Right forelimb (tissue), 1 donor: ENCODE results near the gene ACVRL1.

Experiments used
- DNase-seq: peaks from one replicate; pipeline ENCODE4 v3.0.0-alpha.2; 2018

Gene ACVRL1

DNA sequence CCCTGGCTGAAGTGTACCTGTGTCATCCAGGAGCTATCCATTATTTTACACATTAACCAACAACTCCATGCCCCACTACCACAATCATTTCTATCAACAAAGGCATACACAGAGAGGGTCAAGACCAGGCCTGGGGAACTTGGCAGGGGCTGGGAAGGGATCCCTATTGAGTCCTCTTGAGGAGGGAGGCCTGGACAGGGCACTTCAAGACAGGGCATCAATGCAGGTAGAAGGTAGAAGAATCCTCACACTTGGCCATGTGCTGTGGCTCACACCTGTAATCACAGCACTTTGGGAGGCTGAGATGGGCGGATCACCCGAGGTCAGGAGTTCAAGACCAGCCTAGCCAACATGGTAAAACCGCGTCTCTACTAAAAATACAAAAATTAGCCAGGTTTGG lies 32.8 kb upstream of the ACVRL1 start:
- no peak for DNase-seq

DNA sequence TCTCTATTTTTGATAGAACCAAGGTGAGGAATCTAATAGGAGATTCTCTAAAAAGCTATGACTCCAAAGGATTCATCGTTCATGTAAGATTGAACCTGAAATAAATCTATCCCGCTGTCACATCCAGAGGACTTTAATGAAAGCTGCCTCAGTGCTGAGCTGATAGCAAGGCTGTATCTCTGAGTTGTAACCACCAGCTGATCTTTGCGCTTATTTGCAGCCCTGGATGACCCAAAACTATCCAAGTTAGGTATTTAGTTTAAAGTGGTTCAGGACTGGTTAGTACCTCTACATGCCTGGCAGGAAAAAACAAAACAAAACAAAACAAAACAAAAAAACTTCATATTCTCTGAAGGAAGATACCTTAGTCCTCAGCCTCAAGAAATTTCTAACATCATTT lies 28.2 kb upstream of the ACVRL1 start:
- DNase-seq = no peak

GRCh38 chr12:51883295-51883694 lies 24.0 kb upstream of the ACVRL1 start:
- DNase-seq = no peak

- no peak for DNase-seq
Measured at GRCh38 chr12:51883998-51884675, 23.2 kb upstream of the ACVRL1 start.

DNA sequence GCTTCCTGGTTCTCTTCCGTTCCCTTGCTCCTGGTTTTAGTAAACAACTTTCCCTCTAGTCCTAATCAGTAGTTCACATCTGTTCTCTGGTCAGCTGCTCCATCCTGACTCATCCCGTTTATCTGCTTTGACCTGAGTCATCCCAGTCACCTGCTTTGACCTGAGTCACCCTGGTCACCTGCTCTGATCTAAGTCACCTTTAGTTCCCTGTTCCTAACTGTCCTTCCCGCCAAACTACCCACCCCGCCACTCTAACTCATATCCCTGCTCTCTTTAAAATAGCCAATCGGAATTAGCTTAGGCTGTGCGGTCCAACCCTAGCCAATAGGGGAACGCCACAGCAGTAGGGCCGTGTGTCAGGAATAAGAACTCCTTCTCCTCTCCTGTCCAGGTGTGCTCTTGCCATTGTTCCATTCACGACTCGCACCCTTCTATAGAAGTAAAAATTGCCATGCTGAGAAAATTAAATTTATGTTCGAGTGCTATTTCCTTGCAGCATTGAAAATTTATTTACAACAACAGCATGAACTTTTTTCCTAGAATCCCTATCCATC lies 22.6 kb upstream of the ACVRL1 start:
- no peak for DNase-seq

- DNase-seq = peak; percentile 24
Measured at GRCh38 chr12:51885294-51886020, 21.8 kb upstream of the ACVRL1 start.

DNA sequence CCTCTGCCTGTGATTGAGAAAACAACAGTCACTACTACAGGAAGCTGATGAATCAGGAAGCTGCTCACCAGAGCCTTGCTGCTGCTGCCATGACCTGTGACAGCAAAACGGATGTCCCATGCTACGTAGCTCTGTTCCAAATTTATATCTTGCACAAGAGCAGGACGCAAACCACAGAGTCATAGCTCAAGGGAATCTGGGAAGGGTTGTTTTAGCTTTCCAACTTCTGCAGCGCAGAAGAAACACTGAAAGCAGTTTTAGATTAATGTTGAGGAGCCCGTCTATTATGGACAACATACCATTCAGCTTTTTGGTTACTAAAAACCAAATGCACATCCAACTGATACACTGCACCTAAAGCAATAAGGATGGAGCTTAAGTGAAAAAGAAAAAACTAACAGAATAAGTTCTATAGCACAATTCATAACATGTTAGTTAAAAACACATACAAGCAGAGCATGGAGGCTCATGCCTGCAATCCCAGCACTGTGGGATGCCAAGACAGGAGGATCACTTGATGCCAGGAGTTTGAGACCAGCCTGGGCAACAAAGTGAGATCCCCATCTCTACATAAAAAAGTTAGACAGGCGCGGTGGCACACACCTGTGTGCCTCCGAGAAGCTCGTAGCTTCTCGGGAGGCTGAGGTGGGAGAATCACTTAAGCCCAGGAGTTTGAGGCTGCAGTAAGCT lies 21.1 kb upstream of the ACVRL1 start:
- DNase-seq = peak; percentile 45

- peak; percentile 56 for DNase-seq
Measured at GRCh38 chr12:51887476-51888315, 19.6 kb upstream of the ACVRL1 start, which contains the start of gene ANKRD33. Gene ANKRD33 (plus strand): TSS chr12:51888103. CDS start chr12:51888187, 84 bp downstream.

- no peak for DNase-seq
Measured at GRCh38 chr12:51888316-51889215, 18.7 kb upstream of the ACVRL1 start.

DNA sequence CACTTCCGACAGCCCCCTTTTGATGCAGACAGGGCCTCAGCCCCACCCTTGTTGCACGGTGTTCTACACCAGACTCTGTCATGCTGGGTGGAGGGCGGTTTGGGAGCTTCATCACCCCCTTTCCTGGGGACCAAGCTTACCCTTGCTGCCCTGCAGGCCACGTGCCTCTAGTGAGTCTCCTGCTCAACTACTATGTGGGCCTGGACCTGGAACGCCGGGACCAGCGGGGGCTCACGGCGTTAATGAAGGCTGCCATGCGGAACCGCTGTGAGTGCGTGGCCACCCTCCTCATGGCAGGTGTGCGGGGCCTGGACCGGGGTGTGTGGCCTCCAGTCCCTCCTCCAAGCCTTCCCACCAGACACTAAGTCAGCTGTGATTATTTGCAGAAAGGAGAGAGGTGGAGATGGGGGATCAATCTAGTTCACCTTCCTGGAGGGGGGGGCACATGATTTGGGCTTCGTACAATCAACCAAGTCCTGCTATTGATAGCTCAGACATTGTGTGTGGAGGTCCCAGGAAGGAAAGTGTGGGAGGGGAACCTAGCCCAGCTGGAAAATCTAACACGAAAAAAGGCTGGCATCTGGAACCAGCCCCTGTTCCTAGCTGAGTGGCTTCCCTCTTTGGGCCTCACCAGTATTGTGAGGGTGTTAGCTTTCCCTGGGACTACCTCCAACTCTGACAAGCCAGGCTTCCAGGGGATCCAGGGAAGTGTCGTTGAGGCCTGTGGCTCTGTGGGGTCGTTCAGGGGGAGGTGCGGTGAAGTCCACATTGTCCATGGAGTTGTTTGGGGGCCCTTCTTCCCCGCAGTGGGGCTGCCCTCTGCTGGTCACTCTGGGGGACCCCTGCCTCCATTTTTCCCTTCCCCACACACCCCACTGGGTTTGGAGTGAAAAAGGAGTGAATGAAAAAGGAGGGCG lies 17.8 kb upstream of the ACVRL1 start:
- DNase-seq = peak; percentile 54

- peak; percentile 12 for DNase-seq
Measured at GRCh38 chr12:51890133-51890464, 17.2 kb upstream of the ACVRL1 start.

DNA sequence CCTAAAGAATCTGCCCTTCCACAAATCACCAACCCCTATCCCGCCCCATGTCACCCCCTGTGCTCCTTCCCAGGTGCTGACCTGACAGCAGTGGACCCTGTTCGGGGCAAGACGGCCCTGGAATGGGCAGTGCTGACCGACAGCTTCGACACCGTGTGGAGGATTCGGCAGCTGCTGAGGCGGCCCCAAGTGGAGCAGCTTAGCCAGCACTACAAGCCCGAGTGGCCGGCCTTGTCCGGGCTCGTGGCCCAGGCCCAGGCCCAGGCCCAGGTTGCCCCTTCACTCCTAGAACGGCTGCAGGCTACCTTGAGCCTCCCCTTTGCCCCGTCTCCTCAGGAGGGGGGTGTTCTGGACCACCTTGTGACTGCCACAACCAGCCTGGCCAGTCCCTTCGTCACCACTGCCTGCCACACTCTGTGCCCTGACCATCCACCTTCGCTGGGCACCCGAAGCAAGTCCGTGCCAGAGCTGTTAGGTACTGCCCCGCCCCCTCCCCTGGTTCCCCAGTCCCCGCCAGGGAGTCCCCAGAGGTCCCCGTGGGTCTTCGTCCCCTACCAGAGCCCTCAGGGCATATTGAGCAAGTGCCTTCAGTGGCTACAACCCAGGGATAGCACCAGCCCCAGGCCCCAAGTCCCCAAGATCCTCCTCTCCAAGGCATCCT lies 16.7 kb upstream of the ACVRL1 start:
- DNase-seq = peak; percentile 17

GRCh38 chr12:51891843-51892242 lies 15.5 kb upstream of the ACVRL1 start:
- no peak for DNase-seq

DNA sequence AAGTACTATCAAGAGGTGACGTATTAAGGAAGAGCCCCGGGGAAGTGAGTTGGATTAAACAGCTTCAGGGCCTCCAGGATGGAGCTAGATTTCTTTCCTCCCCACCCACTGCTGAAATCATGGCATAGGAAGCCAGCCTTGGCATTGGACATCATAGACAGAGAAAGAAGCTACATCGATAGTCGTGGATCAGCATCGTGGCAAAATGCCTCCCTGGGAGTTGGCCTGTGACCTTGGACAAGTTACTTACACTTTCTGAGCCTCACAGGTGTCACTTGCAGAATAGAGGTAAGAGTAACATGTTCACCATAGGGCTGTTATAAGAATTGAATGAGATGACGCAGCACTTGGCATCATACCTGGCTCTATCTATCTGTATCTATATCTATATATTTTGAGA lies 13.5 kb upstream of the ACVRL1 start:
- peak; percentile 4 for DNase-seq

GRCh38 chr12:51895378-51896135 lies 11.7 kb upstream of the ACVRL1 start:
- peak; percentile 40 for DNase-seq

DNA sequence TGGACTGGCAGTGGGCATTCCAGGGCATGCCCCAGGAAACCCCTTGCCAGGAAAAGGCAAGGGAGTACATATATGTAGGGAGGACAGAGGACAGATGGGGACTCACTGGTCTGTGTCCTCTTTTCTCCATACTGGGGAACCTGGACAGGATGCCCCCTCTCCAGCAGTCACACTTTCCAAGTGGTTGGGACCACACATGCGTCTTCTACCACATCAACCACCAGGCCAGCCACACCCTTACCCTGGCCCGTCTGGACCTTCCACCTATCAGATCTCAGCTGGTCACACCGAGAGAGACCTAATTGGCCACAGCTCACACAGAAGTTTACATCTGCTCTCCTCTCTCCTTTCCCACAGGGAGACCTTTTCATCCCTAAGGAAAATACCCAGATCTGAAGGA lies 11.1 kb upstream of the ACVRL1 start:
- no peak for DNase-seq

DNA sequence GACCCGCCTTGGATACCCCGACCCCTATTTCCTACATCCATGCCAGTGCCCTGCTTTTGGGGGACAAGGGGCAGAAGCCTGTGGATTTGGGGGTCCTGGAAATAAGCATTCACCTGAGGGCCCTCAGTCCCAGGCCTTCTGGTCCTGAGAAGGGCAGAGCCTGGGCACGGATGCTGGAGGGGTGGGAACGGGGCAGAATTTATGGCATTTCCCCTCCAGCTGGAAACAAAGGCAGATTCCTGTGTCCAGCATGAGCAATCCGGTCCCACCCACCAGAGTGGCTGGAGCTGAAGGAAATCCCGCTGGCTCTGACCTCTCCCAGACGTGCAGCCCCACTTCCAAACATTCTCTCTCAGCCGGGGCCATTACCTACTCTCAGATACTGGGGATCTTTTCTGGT lies 10.1 kb upstream of the ACVRL1 start:
- DNase-seq = peak; percentile 29

DNA sequence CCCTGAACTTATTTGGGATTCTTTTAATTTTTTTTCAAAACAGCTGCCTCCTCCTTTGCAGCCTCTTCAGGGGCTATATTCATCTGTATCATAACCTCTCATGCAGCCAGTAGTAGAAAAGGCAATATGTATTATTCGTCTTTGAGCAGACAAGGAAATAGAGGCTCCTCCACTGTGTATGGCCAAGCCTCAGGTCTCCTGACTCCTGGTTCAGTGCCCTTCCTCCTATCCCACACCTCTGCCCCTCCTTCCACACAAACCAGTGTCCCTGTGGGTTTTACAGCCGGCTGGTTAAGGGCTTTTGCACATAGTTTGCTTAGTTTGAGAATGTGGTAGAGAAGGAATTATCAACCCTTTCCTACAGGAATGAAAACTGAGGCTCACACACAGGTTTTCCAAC lies 8.8 kb upstream of the ACVRL1 start:
- no peak for DNase-seq

DNA sequence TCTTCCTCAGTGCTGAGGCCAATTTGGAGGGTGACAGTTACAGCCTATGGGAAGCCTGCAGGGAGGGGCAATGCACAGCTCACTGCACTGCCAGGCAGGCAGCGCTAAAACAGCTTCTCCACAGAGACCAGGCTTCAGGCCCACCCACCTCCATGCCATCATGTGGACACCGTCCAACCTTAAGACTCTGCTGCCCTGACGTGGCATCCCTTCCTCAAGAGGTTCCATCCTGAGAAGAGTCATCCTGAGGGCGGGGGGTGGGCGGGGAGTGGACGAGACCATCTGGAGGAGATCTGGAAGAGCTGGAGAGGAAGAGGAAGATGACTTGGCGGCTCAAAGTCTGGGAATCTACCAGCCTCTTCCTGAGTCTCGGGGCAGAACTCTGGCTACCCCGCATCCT lies 8.4 kb upstream of the ACVRL1 start:
- DNase-seq = peak; percentile 45
